Left lung (tissue), 10 donors: ENCODE data around the gene FAM111A. TPM values are rescaled to one million over a fixed set of nuclear protein-coding genes. Genes with fewer than 3 reads are reported as not detected.

Experiments used
- ATAC-seq: fragments of 200-7000 bp; cut with Tn5 transposase; one replicate; pipeline ENCODE4 v1.9.1; 2020; ENCODE audit warnings: moderate library complexity
- DNase-seq, 4 donors: peaks; one replicate each; pipeline ENCODE4 v3.0.0-alpha.2; 2013 to 2020
- H3K27ac ChIP-seq, 2 donors: fragments of 200-600 bp; sonication (generic) in 1 of 2; one replicate each; pipeline versions ENCODE4 v1.5.0 to v1.8.0; 2020 to 2021
- H3K27me3 ChIP-seq, 2 donors: fragments of 200-600 bp; sonication (generic) in 1 of 2; one replicate each; pipeline versions ENCODE4 v1.5.0 to v1.8.0; 2020 to 2021
- H3K36me3 ChIP-seq, 2 donors: fragments of 200-600 bp; sonication (generic) in 1 of 2; one replicate each; pipeline versions ENCODE4 v1.5.0 to v1.8.0; 2020 to 2021
- H3K4me1 ChIP-seq, 2 donors: fragments of 200-600 bp; one replicate each; pipeline ENCODE4 v1.8.0; 2021
- H3K4me3 ChIP-seq, 2 donors: fragments of 200-600 bp; sonication (generic) in 1 of 2; one replicate each; pipeline versions ENCODE4 v1.5.0 to v1.8.0; 2020 to 2021; ENCODE audit warnings: mild to moderate bottlenecking in 1 of 2
- H3K9me3 ChIP-seq, 2 donors: fragments of 200-600 bp; sonication (generic) in 1 of 2; one replicate each; pipeline versions ENCODE4 v1.5.0 to v1.8.0; 2020 to 2021
- intact Hi-C, 2 donors: fragments of 100-400 bp; cut with DNase I; formaldehyde crosslinking; loops; one replicate each; pipeline versions ENCODE4 v1.11.2 to v1.14.2; 2022
- polyA plus RNA-seq, 6 donors: library from polyadenylated mRNA; unstranded; fragments of 120-200 nt; gene quantifications; one replicate each; pipeline ENCODE4 v1.2.1, GENCODE V29; 2013; ENCODE audit not compliant: insufficient read length in 6 of 6
- total RNA-seq, 2 donors: library from RNA; stranded (reverse); fragmentation: NEBNext Ultra II Directional; extraction: Animal tissue kit (Norgen Biotek cat#: 25700); gene quantifications; one replicate each; pipeline ENCODE4 v1.2.1, GENCODE V29; 2021
- TF ChIP-seq, protein P1 (sequence below), 2 donors: fragments of 200-600 bp; sonication (generic) in 1 of 2; IDR thresholded peaks; one replicate each; pipeline versions ENCODE4 v1.5.0 to v1.8.0; 2021; ENCODE audit warnings: antibody characterized with exemption in 2 of 2
- donor health status: DM: no; HTN: yes; CAD: no.
- donor health status: DM: no; HTN: no; CAD: no.

Gene FAM111A
- total and polyA plus RNA-seq, 8 donors, result 50.3 to 113 (median 91.7) TPM

- TF ChIP-seq, protein P1, sequence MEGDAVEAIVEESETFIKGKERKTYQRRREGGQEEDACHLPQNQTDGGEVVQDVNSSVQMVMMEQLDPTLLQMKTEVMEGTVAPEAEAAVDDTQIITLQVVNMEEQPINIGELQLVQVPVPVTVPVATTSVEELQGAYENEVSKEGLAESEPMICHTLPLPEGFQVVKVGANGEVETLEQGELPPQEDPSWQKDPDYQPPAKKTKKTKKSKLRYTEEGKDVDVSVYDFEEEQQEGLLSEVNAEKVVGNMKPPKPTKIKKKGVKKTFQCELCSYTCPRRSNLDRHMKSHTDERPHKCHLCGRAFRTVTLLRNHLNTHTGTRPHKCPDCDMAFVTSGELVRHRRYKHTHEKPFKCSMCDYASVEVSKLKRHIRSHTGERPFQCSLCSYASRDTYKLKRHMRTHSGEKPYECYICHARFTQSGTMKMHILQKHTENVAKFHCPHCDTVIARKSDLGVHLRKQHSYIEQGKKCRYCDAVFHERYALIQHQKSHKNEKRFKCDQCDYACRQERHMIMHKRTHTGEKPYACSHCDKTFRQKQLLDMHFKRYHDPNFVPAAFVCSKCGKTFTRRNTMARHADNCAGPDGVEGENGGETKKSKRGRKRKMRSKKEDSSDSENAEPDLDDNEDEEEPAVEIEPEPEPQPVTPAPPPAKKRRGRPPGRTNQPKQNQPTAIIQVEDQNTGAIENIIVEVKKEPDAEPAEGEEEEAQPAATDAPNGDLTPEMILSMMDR (IDR thresholded peaks at IDR 0.05), result no peak
- peaks cover 15 to 59% of the 10 kb centered on the region in 2 donors for H3K4me1 ChIP-seq
- peak overlapping the region; percentile 95 to 96 for H3K27ac ChIP-seq
- peaks cover 0 to 9% of the 10 kb centered on the region in 2 donors for H3K36me3 ChIP-seq
- H3K4me3 ChIP-seq, result peak overlapping the region; percentile 61 to 78
- ATAC-seq (peak; percentile 72), DNase-seq (peak; percentile 77 to 91 (median 88))
- no peaks in the 10 kb centered on the region for H3K27me3 ChIP-seq
- intact Hi-C loops, result no loop called here
- H3K9me3 ChIP-seq, result no peaks in the 10 kb centered on the region
Observed at GRCh38 chr11:59144579-59145345, 2.1 kb downstream of the FAM111A start.

DNA sequence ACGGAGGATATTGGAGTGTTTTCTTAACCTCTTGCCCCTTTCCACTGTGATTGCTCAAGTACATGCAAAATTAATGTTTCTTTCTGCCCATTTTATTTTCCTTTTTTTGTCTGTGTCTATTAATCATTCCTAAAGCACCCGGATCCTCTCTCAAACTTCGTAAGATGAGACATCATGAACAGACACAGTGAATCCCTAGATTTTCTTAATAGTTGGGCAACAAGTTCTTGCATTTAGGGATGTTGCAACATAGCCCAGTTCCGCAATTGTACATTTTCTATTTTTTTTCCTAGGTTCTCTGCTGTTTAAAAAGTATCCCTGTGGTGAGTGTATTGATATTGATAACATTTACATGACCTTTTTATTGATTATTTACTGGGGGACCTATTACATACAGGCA, 2.9 kb downstream of the FAM111A start:
- ATAC-seq, result no peak
- DNase-seq, result peak in 2 of 4 donors; percentile 20 to 61
- intact Hi-C loops, result no loop called here
- Histone ChIP-seq H3K4me3 (peak overlapping the region in 1 of 2 donors; percentile 78), H3K36me3 (peaks cover 0 to 9% of the 10 kb centered on the region in 2 donors), H3K27me3 (no peaks in the 10 kb centered on the region), H3K27ac (peak overlapping the region in 1 of 2 donors; percentile 95), H3K4me1 (peaks cover 15 to 59% of the 10 kb centered on the region in 2 donors), H3K9me3 (no peaks in the 10 kb centered on the region)
- TF ChIP-seq, protein P1 (IDR thresholded peaks at IDR 0.05), result no peak

DNA sequence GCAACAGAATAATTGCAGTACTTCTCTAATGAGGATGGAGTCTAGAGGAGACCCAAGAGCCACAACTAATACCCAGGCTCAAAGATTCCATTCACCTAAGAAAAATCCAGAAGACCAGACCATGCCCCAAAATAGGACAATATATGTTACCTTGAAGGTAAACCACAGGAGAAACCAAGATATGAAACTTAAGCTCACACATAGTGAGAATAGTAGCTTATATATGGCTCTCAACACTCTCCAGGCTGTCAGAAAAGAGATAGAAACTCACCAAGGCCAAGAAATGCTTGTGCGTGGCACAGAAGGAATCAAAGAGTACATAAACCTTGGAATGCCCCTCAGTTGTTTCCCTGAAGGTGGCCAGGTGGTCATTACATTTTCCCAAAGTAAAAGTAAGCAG, 9.1 kb downstream of the FAM111A start:
- TF ChIP-seq, protein P1 (IDR thresholded peaks at IDR 0.05), result no peak
- ATAC-seq (no peak), DNase-seq (no peak)
- Histone ChIP-seq H3K36me3 (peaks cover 0 to 34% of the 10 kb centered on the region in 2 donors), H3K27me3 (no peaks in the 10 kb centered on the region), H3K4me1 (peaks cover 0 to 7% of the 10 kb centered on the region in 2 donors), H3K27ac (no peak overlapping the region), H3K4me3 (no peak overlapping the region), H3K9me3 (no peaks in the 10 kb centered on the region)
- intact Hi-C loops, result no loop called here

DNA sequence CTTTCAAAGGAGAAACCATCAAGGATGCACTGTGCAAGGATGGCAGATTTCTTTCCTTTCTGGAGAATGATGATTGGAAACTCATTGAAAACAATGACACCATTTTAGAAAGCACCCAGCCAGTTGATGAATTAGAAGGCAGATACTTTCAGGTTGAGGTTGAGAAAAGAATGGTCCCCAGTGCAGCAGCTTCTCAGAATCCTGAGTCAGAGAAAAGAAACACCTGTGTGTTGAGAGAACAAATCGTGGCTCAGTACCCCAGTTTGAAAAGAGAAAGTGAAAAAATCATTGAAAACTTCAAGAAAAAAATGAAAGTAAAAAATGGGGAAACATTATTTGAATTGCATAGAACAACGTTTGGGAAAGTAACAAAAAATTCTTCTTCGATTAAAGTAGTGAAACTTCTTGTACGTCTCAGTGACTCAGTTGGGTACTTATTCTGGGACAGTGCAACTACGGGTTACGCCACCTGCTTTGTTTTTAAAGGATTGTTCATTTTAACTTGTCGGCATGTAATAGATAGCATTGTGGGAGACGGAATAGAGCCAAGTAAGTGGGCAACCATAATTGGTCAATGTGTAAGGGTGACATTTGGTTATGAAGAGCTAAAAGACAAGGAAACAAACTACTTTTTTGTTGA, 9.8 kb downstream of the FAM111A start:
- intact Hi-C loops, result no loop called here
- no peak overlapping the region for H3K27ac ChIP-seq
- TF ChIP-seq, protein P1 (IDR thresholded peaks at IDR 0.05), result no peak
- no peaks in the 10 kb centered on the region for H3K9me3 ChIP-seq
- peaks cover 0 to 34% of the 10 kb centered on the region in 2 donors for H3K36me3 ChIP-seq
- peaks cover 0 to 9% of the 10 kb centered on the region in 2 donors for H3K4me1 ChIP-seq
- no peak overlapping the region for H3K4me3 ChIP-seq
- ATAC-seq (no peak), DNase-seq (no peak)
- H3K27me3 ChIP-seq, result no peaks in the 10 kb centered on the region

- intact Hi-C loops, result no loop called here
- no peak overlapping the region for H3K4me3 ChIP-seq
- ATAC-seq, result no peak
Observed at GRCh38 chr11:59154610-59155009, 12.0 kb downstream of the FAM111A start.

More at GRCh38 chr11:59154610-59155009, 12.0 kb downstream of the FAM111A start:
- no peak overlapping the region for H3K27ac ChIP-seq
- H3K27me3 ChIP-seq, result no peaks in the 10 kb centered on the region
- DNase-seq, result no peak
- H3K4me1 ChIP-seq, result peaks cover 0 to 11% of the 10 kb centered on the region in 2 donors
- H3K9me3 ChIP-seq, result no peaks in the 10 kb centered on the region
- TF ChIP-seq, protein P1 (IDR thresholded peaks at IDR 0.05), result no peak
- peaks cover 0 to 25% of the 10 kb centered on the region in 2 donors for H3K36me3 ChIP-seq
